GM18519 (cell line): ENCODE measurements around the gene LIPM.

ENCODE experiments used
- ATAC-seq: cut with Tn5 transposase; IDR thresholded peaks from one replicate; pipeline ENCODE4 v1.9.1; 2021; ENCODE audit warnings: mild to moderate bottlenecking, moderate library complexity; ENCODE audit not compliant: unreplicated experiment, low FRiP score

The LIPM gene

GRCh38 chr10:88802523-88803285 lies at the start of gene LIPM:
LIPM (plus strand) TSS chr10:88802730; CDS start chr10:88802897, 167 bp downstream.
- ATAC-seq: no peak

- ATAC-seq: no peak
These were observed 48.2 kb upstream of the LIPM start for GRCh38 chr10:88754287-88754686.

GRCh38 chr10:88755753-88756152 lies 46.8 kb upstream of the LIPM start:
- no peak for ATAC-seq

- ATAC-seq: no peak
These were observed 45.9 kb upstream of the LIPM start for GRCh38 chr10:88756660-88757059.

- no peak for ATAC-seq
These were observed 43.0 kb upstream of the LIPM start, which contains the start of gene LIPN for GRCh38 chr10:88759366-88760101. LIPN (plus strand) TSS chr10:88760020; CDS start chr10:88761406, 1,386 bp downstream.

- no peak for ATAC-seq
These were observed 39.6 kb upstream of the LIPM start for GRCh38 chr10:88762906-88763305.

GRCh38 chr10:88763441-88763840 lies 39.1 kb upstream of the LIPM start:
- ATAC-seq: no peak

- no peak for ATAC-seq
These were observed 38.4 kb upstream of the LIPM start for GRCh38 chr10:88764110-88764509.

- no peak for ATAC-seq
These were observed 36.7 kb upstream of the LIPM start for GRCh38 chr10:88765816-88766215.

GRCh38 chr10:88769384-88769783 lies 33.1 kb upstream of the LIPM start:
- ATAC-seq: no peak

- ATAC-seq: no peak
These were observed 21.3 kb upstream of the LIPM start for GRCh38 chr10:88781206-88781605.

- ATAC-seq: no peak
These were observed 20.3 kb upstream of the LIPM start for GRCh38 chr10:88782222-88782621.

GRCh38 chr10:88783724-88784123 lies 18.8 kb upstream of the LIPM start:
- no peak for ATAC-seq

GRCh38 chr10:88786032-88786770 lies 16.3 kb upstream of the LIPM start:
- ATAC-seq: no peak

- ATAC-seq: no peak
These were observed 15.1 kb upstream of the LIPM start for GRCh38 chr10:88787463-88787862.

- no peak for ATAC-seq
These were observed 13.6 kb upstream of the LIPM start for GRCh38 chr10:88788924-88789323.

GRCh38 chr10:88791924-88792323 lies 10.6 kb upstream of the LIPM start:
- ATAC-seq: no peak

GRCh38 chr10:88792661-88793060 lies 9.9 kb upstream of the LIPM start:
- ATAC-seq: no peak

GRCh38 chr10:88793712-88794299 lies 8.7 kb upstream of the LIPM start:
- ATAC-seq: no peak

- ATAC-seq: no peak
These were observed 7.8 kb upstream of the LIPM start for GRCh38 chr10:88794731-88795130.
